Spinal cord (tissue), 10 donors: ENCODE results near the gene DIP2C. TPM values are rescaled to one million over a fixed set of nuclear protein-coding genes. Genes with fewer than 3 reads are reported as not detected.
A peak's percentile ranks its signal among the peaks of the same experiment; 100 is the strongest.
"Not testable (repeated sequence)": the region's sequence is repeated elsewhere in the genome, so short reads cannot be mapped to it uniquely, and the experiment has no call there.

Experiments used
- DNase-seq, 6 donors: peaks; one replicate each; pipeline versions ENCODE4 v3.0.0 to v3.0.0-alpha.2; 2013 to 2015; ENCODE audit warnings: low spot score in 6 of 6, low read depth in 4 of 6
- H3K27ac ChIP-seq: one replicate; pipeline ENCODE4 v1.5.1; 2013; ENCODE audit warnings: low read depth, low read length, control low read depth
- H3K27me3 ChIP-seq: one replicate; pipeline ENCODE4 v1.6.1; 2013; ENCODE audit warnings: low read length; ENCODE audit not compliant: control insufficient read depth, insufficient read depth
- H3K36me3 ChIP-seq: one replicate; pipeline ENCODE4 v1.6.1; 2013; ENCODE audit warnings: low read length; ENCODE audit not compliant: control insufficient read depth, insufficient read depth
- H3K4me1 ChIP-seq: one replicate; pipeline ENCODE4 v1.6.1; 2013; ENCODE audit warnings: low read length; ENCODE audit not compliant: control insufficient read depth, insufficient read depth
- H3K4me3 ChIP-seq: one replicate; pipeline ENCODE4 v1.5.1; 2013; ENCODE audit warnings: low read depth, low read length, control low read depth
- H3K9me3 ChIP-seq: one replicate; pipeline ENCODE4 v1.6.1; 2013; ENCODE audit warnings: low read length; ENCODE audit not compliant: control insufficient read depth, insufficient read depth
- WGBS: methylation state at CpG from one replicate; pipeline ENCODE4 v1.1.5; 2013; ENCODE audit warnings: missing lambda C conversion rate; ENCODE audit not compliant: insufficient coverage; 5-methylcytosine and 5-hydroxymethylcytosine counted together
- polyA plus RNA-seq, 2 donors: library from polyadenylated mRNA; unstranded; fragments of 120-200 nt; gene quantifications; one replicate each; pipeline ENCODE4 v1.2.1, GENCODE V29; 2013; ENCODE audit not compliant: insufficient read length in 2 of 2
- total RNA-seq, 2 donors: library from RNA; depleted of rRNA in 1 of 2; stranded (reverse); fragments of 120-200 nt in 1 of 2; fragments of >200 nt in 1 of 2; gene quantifications; one replicate each; pipeline versions ENCODE4 v1.2.3 to v1.2.4, GENCODE V29; 2013 to 2014
- donor health status: healthy.

Gene DIP2C
- total and polyA plus RNA-seq, 4 donors: 15.4 to 36.3 (median 29.3) TPM

DNA sequence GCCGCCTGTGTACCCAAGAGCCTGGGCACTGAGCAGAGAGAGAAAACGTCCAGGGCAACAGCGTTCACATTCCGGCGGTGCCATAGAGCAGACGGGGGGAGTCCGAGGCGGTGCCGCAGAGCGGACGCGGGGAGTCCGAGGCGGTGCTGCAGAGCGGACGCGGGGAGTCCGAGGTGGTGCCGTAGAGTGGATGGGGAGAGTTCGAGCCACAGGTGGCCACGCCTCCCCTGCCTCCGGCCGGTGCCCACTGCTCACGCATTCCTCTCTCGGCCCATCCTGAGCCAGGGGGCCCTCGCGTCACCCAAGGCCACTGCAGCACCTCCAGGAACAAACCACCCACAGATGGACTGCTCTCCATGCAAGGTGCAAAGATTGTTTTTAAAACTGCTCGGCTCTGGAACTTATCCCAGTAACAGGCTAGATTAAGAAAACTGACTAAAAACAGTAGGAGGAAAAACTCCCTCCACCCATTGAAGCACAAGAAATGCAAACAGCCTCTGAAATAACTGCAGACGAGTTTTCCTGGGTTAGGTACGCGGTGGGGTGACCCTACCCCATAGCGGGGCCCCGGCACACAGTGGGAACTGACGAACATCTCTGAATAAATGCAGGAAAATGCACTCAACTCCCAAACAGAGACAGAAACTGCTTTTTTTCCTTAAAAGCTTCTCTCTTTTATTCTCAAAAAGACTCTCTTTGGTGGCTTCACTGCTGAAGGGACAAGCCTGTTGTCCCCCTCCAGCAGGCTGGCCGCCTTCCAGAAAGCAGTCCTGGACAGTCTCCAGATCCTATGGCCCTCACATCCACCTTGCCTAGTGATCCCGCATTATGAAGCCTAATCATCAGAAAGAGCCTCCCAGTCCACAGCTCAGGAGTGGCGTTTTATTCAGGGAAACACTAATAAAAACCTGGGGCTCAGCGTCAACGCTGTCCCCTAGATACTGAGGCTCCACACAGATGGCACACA, 55.9 kb downstream of the DIP2C start:
- H3K27ac ChIP-seq: peak overlapping the region; percentile 63
- 41% methylated on average over 27 of the region's 39 CpGs for WGBS

DNA sequence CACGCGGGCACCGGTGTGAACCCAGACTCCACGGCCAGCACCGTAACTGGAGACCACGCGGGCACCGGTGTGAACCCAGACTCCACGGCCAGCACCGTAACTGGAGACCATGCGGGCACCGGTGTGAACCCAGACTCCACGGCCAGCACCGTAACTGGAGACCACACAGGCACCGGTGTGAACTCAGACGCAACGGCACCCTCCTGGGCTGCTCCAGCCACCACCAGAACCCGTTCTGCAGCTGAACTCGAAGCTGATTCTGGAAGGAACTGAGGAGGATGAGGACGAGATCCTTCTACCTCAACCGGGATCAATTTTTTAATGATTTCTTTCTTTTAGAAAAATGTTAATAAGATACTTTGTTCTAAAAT, 56.7 kb downstream of the DIP2C start:
- not testable (repeated sequence) for H3K27me3 ChIP-seq, H3K4me3 ChIP-seq, H3K9me3 ChIP-seq, DNase-seq
- 92% methylated on average over 10 of the region's 21 CpGs for WGBS
- peaks cover 69% of the 10 kb centered on the region for H3K4me1 ChIP-seq
- H3K36me3 ChIP-seq: peaks cover 21% of the 10 kb centered on the region
- H3K27ac ChIP-seq: peak overlapping the region; percentile 63

More for the DNA sequence above, 55.9 kb downstream of the DIP2C start:
- Histone ChIP-seq H3K36me3 (peaks cover 18% of the 10 kb centered on the region), H3K4me3 (no peak overlapping the region), H3K9me3 (no peaks in the 10 kb centered on the region), H3K4me1 (peaks cover 66% of the 10 kb centered on the region), H3K27me3 (no peaks in the 10 kb centered on the region)
- peak in 3 of 6 donors; percentile 53 to 82 (median 78) for DNase-seq

DNA sequence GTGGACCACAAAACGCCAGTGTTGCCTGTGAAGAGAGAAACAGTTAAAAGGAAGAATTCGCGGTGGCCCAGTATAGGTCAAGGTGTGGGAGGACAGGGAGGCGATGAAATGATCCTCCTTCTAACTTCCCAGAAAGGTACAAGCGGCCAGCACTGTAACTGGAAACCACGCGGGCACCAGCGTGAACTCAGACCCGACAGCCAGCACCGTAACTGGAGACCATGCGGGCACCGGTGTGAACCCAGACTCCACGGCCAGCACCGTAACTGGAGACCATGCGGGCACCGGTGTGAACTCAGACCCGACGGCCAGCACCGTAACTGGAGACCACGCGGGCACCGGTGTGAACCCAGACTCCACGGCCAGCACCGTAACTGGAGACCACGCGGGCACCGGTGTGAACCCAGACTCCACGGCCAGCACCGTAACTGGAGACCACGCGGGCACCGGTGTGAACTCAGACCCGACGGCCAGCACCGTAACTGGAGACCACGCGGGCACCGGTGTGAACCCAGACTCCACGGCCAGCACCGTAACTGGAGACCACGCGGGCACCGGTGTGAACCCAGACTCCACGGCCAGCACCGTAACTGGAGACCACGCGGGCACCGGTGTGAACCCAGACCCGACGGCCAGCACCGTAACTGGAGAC, 57.2 kb downstream of the DIP2C start:
- H3K4me1 ChIP-seq: peaks cover 69% of the 10 kb centered on the region
- H3K4me3 ChIP-seq, DNase-seq, H3K27ac ChIP-seq, H3K9me3 ChIP-seq, H3K27me3 ChIP-seq: not testable (repeated sequence)
- 95% methylated on average over 15 of the region's 51 CpGs for WGBS
- peaks cover 23% of the 10 kb centered on the region for H3K36me3 ChIP-seq

DNA sequence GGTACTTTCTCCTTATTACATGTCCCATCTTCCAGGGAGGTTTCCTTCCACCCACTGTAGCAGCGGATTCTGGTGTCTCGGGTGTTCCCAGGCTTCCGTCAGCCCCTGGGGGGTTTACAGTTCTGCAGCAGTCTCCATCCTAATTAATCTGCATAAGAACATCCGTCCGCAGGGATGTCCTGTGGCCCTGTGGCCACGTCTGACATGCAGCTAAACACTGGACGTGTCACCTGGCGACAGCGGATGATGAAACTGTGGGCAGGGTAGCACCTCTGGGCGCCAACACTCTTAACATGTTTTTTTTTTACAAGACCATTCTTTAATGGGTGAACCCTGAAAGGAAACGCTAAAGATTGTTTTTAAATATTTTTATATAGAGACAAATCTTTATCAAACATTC, 58.2 kb downstream of the DIP2C start:
- H3K27me3 ChIP-seq: no peaks in the 10 kb centered on the region
- peaks cover 75% of the 10 kb centered on the region for H3K4me1 ChIP-seq
- no peak overlapping the region for H3K27ac ChIP-seq
- peaks cover 23% of the 10 kb centered on the region for H3K36me3 ChIP-seq
- H3K9me3 ChIP-seq: no peaks in the 10 kb centered on the region
- no peak for DNase-seq
- WGBS: 93% methylated on average over 3 of the region's 11 CpGs
- H3K4me3 ChIP-seq: no peak overlapping the region

DNA sequence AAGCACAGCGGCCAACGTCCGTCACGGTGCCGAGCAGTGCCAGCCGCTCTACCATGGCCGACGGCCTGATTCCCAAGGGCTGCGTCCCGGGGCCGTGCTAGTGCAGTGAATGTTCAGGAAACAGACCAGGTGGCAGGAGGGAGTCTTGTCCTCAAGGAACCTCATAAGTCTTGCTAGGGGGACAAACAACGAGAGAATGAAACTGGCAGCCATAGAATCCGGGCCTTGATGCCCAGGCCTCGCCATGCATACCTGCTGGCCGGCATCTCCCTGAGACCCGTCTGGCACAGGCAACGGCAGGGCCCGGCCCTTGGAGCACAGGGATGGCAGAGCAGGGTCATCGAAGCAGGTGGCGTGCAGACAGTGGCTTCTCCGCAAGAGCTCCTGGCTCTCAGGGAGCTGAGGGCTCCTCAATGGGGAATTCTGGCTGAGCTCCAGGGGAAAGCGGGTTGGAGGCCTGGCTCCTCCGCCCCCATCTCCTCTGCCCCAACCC, 58.8 kb downstream of the DIP2C start:
- Histone ChIP-seq H3K4me3 (no peak overlapping the region), H3K36me3 (peaks cover 23% of the 10 kb centered on the region), H3K9me3 (no peaks in the 10 kb centered on the region), H3K27me3 (no peaks in the 10 kb centered on the region), H3K4me1 (peaks cover 79% of the 10 kb centered on the region), H3K27ac (no peak overlapping the region)
- no peak for DNase-seq
- 47% methylated on average over 21 of the region's 23 CpGs for WGBS

DNA sequence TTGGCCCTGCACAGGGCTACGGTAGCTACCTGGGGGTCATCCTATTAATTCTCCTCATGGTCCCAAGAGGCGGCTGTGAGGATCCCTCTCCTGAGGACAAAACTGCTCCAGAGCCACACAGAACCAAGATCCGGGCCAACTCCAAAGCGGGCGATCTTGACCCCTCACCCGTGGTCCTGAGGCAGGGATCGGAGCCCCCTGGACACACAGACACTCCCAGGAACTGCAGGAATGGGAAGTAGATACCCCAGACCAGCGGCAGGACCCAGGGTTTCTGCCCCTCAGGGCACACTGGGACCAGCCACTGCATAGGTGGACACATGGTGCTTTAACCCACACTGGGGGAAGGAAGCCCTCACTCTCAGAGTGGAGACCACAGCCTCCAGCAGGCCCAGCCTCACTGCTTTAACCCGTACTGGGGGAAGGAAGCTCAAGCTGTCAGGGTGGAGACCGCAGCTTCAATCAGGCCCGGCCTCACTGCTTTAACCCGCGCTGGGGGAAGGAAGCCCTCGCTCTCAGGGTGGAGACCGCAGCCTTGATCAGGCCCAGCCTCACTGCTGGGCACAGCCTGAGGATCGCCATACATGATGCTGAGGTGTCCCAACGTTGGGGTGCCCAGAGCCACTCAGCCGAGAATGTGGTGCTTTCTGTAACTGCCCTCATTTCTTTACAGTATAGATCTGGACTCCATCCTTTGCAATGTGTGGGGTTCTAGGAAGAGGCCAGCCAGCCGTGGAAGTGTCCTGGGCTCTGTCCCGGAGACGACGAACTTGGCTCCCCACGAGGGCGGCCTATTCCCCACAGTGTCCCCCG, 60.1 kb downstream of the DIP2C start:
- H3K9me3 ChIP-seq: no peaks in the 10 kb centered on the region
- H3K27me3 ChIP-seq: no peaks in the 10 kb centered on the region
- H3K4me3 ChIP-seq: no peak overlapping the region
- no peak for DNase-seq
- 92% methylated on average over 17 of the region's 25 CpGs for WGBS
- peaks cover 82% of the 10 kb centered on the region for H3K4me1 ChIP-seq
- no peak overlapping the region for H3K27ac ChIP-seq
- peaks cover 23% of the 10 kb centered on the region for H3K36me3 ChIP-seq

DNA sequence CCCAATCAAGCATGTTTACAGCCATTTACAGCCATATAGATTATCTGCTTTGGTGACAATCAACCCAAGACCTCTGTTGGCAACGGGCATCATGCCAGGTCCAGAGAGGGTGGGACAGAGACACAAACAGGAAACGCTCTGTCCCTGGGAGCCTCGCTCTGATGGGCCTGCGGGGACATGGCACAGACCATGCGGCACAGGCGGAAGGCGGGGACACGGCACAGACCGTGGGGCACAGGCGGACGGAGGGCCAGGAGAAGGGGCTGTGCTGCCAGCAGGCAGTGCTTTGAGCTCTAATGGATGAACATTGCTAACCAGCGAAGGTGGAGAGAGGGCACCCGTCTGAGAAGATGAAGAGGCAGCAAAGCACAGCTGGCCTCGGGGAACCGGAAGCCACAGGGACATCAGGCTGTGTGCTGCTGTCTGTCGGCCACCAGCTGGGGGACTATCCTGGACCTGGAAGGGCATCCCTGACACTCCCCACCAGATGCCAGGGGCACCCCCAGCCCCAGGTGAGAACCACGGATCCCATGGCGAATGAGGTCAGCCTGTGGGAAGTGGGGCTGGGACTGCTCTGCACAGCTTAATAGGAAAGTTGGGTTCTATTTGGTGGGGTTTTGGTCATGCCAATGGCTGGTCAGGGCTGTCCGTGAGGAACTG, 61.0 kb downstream of the DIP2C start:
- H3K4me3 ChIP-seq: no peak overlapping the region
- H3K36me3 ChIP-seq: peaks cover 23% of the 10 kb centered on the region
- no peaks in the 10 kb centered on the region for H3K27me3 ChIP-seq
- peak in 1 of 6 donors; percentile 52 for DNase-seq
- WGBS: 55% methylated on average over 18 of the region's 19 CpGs
- H3K27ac ChIP-seq: no peak overlapping the region
- no peaks in the 10 kb centered on the region for H3K9me3 ChIP-seq
- peaks cover 83% of the 10 kb centered on the region for H3K4me1 ChIP-seq

DNA sequence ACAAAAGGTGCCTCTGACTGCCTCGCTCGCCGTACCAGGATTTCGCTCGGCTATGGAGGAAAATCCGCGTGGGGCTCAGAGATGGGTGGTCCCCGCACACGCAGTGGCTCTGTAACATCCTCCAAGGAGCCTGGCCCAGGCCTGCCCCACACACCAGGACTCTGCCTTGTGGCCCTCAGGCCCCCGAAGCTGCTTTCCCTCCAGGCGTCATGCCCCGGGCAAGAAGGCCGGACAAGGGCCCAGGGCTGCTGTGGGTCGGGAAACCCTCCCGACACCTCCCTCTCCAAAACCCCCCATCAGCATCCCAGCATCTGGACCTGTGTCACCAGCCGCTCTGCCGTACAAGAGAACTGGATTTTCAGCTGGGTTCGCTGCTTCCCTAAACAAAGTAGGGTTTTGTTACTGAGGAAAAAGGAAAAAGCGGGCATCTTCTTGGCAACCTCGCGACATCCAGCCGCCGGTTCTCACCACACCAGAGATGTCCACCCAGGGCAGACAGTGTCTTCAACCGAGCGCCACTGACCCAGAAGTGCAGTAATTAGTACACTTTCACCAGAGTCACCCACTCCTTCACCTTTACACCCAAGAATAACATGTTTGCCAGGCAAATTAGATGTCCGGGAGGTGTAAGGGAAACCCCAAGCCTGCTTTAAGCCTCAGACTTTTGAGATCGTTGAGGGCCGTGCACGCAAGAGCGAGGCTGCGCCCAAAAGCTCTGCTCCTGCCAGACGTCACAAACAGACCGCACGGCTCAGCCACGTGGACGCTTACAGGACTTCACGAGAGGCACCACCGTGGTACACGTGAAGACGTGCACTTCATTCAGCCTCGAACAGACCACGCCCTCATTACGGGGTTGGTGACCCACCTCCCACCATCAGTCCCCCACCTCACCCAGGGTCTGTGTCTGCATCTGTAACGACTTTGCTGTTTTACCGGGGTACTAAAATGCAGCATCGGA, 62.2 kb downstream of the DIP2C start:
- H3K27ac ChIP-seq: no peak overlapping the region
- 84% methylated on average over 42 of the region's 46 CpGs for WGBS
- H3K4me3 ChIP-seq: no peak overlapping the region
- H3K4me1 ChIP-seq: peaks cover 82% of the 10 kb centered on the region
- H3K36me3 ChIP-seq: peaks cover 24% of the 10 kb centered on the region
- no peaks in the 10 kb centered on the region for H3K27me3 ChIP-seq
- H3K9me3 ChIP-seq: no peaks in the 10 kb centered on the region
- DNase-seq: no peak
